ENCODE data around the gene FGFRL1.

The FGFRL1 gene

GRCh38 chr4:1032861-1033260 lies 21.4 kb downstream of the FGFRL1 start:
- no peak overlapping the region for H3K9ac ChIP-seq

GRCh38 chr4:1033840-1034551 lies 22.6 kb downstream of the FGFRL1 start:
- Histone ChIP-seq H2AFZ (ENCODE audit: low read depth) (no peak overlapping the region), H3K4me2 (no peak overlapping the region), H3K27me3 (ENCODE audit: insufficient read depth, low read depth) (peaks cover 9% of the 10 kb centered on the region; the same call in 1 of the 2 replicates), H3K79me2 (ENCODE audit: insufficient read depth, low read depth) (no peaks in the 10 kb centered on the region), H3K36me3 (ENCODE audit: insufficient read depth) (no peaks in the 10 kb centered on the region), H4K20me1 (ENCODE audit: insufficient read depth) (no peaks in the 10 kb centered on the region), H3K4me1 (ENCODE audit: low read depth, poor library complexity, severe bottlenecking) (no peaks in the 10 kb centered on the region), H3K27ac (no peak overlapping the region), H3K4me3 (IDR thresholded peaks at IDR 0.05; ENCODE audit: insufficient read depth, low read depth, low read length) (no peak overlapping the region), H3K9ac (no peak overlapping the region)
- TF ChIP-seq, protein P1, sequence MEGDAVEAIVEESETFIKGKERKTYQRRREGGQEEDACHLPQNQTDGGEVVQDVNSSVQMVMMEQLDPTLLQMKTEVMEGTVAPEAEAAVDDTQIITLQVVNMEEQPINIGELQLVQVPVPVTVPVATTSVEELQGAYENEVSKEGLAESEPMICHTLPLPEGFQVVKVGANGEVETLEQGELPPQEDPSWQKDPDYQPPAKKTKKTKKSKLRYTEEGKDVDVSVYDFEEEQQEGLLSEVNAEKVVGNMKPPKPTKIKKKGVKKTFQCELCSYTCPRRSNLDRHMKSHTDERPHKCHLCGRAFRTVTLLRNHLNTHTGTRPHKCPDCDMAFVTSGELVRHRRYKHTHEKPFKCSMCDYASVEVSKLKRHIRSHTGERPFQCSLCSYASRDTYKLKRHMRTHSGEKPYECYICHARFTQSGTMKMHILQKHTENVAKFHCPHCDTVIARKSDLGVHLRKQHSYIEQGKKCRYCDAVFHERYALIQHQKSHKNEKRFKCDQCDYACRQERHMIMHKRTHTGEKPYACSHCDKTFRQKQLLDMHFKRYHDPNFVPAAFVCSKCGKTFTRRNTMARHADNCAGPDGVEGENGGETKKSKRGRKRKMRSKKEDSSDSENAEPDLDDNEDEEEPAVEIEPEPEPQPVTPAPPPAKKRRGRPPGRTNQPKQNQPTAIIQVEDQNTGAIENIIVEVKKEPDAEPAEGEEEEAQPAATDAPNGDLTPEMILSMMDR (conservative IDR thresholded peaks at IDR 0.05; ENCODE audit: low read depth, low read length) = no peak

More at GRCh38 chr4:1032861-1033260, 21.4 kb downstream of the FGFRL1 start:
- Histone ChIP-seq H3K27ac (no peak overlapping the region), H3K4me1 (ENCODE audit: low read depth, poor library complexity, severe bottlenecking) (no peaks in the 10 kb centered on the region), H2AFZ (ENCODE audit: low read depth) (no peak overlapping the region), H3K36me3 (ENCODE audit: insufficient read depth) (no peaks in the 10 kb centered on the region), H3K79me2 (ENCODE audit: insufficient read depth, low read depth) (no peaks in the 10 kb centered on the region), H3K4me3 (IDR thresholded peaks at IDR 0.05; ENCODE audit: insufficient read depth, low read depth, low read length) (no peak overlapping the region), H3K27me3 (ENCODE audit: insufficient read depth, low read depth) (peaks cover 4% of the 10 kb centered on the region; the same call in 1 of the 2 replicates), H3K4me2 (no peak overlapping the region), H4K20me1 (ENCODE audit: insufficient read depth) (no peaks in the 10 kb centered on the region)
- TF ChIP-seq, protein P1 (conservative IDR thresholded peaks at IDR 0.05; ENCODE audit: low read depth, low read length) = no peak

DNA sequence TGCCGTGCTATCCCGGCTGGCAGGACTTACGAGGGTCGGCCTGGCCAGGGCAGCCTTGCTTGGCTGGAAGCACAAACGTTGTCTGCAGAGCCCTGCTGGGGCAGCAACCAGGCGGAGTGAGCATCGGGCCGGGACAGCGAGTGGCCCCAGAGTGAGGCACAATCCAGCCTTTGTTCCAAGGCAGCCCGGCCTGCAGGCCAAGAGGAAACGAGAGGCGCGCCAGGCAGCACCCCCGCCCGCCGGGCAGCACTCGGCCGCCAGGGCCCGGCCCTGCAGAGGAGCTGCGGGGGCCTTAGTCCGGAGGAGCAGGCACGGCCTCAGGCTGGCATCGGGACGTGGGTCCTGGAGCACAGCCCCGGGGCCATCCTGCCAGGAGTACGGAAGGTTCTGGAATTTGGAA lies 24.1 kb downstream of the FGFRL1 start:
- TF ChIP-seq, protein P1 (conservative IDR thresholded peaks at IDR 0.05; ENCODE audit: low read depth, low read length) = no peak
- no peak overlapping the region for H3K4me2 ChIP-seq
- no peaks in the 10 kb centered on the region for H4K20me1 ChIP-seq (ENCODE audit: insufficient read depth)
- H3K79me2 ChIP-seq (ENCODE audit: insufficient read depth, low read depth) = no peaks in the 10 kb centered on the region
- no peak overlapping the region for H3K4me3 ChIP-seq (IDR thresholded peaks at IDR 0.05; ENCODE audit: insufficient read depth, low read depth, low read length)
- H3K36me3 ChIP-seq (ENCODE audit: insufficient read depth) = no peaks in the 10 kb centered on the region
- no peaks in the 10 kb centered on the region for H3K4me1 ChIP-seq (ENCODE audit: low read depth, poor library complexity, severe bottlenecking)
- H3K27ac ChIP-seq = no peak overlapping the region
- peaks cover 11% of the 10 kb centered on the region; the same call in 1 of the 2 replicates for H3K27me3 ChIP-seq (ENCODE audit: insufficient read depth, low read depth)
- H2AFZ ChIP-seq (ENCODE audit: low read depth) = no peak overlapping the region
- no peak overlapping the region for H3K9ac ChIP-seq

- Histone ChIP-seq H3K4me3 (IDR thresholded peaks at IDR 0.05; ENCODE audit: insufficient read depth, low read depth, low read length) (no peak overlapping the region), H4K20me1 (ENCODE audit: insufficient read depth) (no peaks in the 10 kb centered on the region), H3K79me2 (ENCODE audit: insufficient read depth, low read depth) (no peaks in the 10 kb centered on the region), H2AFZ (ENCODE audit: low read depth) (no peak overlapping the region), H3K4me2 (no peak overlapping the region), H3K27ac (no peak overlapping the region), H3K27me3 (ENCODE audit: insufficient read depth, low read depth) (peaks cover 14% of the 10 kb centered on the region; the same call in 1 of the 2 replicates), H3K9ac (no peak overlapping the region), H3K36me3 (ENCODE audit: insufficient read depth) (no peaks in the 10 kb centered on the region), H3K4me1 (ENCODE audit: low read depth, poor library complexity, severe bottlenecking) (no peaks in the 10 kb centered on the region)
- TF ChIP-seq, protein P1 (conservative IDR thresholded peaks at IDR 0.05; ENCODE audit: low read depth, low read length) = no peak
These were observed 24.7 kb downstream of the FGFRL1 start for GRCh38 chr4:1036095-1036494.
